T-cell (primary cell): Measurements from ENCODE around the gene CCSER1. TPM values are rescaled to one million over a fixed set of nuclear protein-coding genes. Genes with fewer than 3 reads are reported as not detected.

Source experiments
- ATAC-seq, 4 experiments: fragments of 200-7000 bp in 3 of 4; fragments of 150-1000 bp in 1 of 4; cut with Tn5 transposase; replicated peaks in 1 of 4; 1 replicate in 3 of 4; 2 replicates in 1 of 4; pipeline ENCODE4 v1.10.0; 2021; ENCODE audit warnings: moderate library complexity in 3 of 4, mild to moderate bottlenecking in 2 of 4, moderate number of reproducible peaks in 1 of 4
- CTCF ChIA-PET, 2 donors: fragments of 300-600 bp; sonication (Branson Sonifier 250); formaldehyde crosslinking; loops; one replicate each; lab custom pipeline; 2022; ENCODE audit warnings: antibody characterized with exemption in 2 of 2; lab: Charles Lee
- POLR2A ChIA-PET, 2 donors: fragments of 300-600 bp; sonication (Branson Sonifier 250); formaldehyde crosslinking; loops; one replicate each; lab custom pipeline; 2022; ENCODE audit warnings: antibody characterized with exemption in 2 of 2; lab: Charles Lee
- DNase-seq, 35 experiments: peaks; one replicate each; pipeline versions ENCODE4 v3.0.0 to v3.0.0-alpha.2; 2013 to 2023
- H3K27ac ChIP-seq: one replicate; pipeline ENCODE4 v1.5.1; 2013; ENCODE audit warnings: low read length
- H3K27me3 ChIP-seq, 2 experiments: replicated peaks in 1 of 2; 1 replicate in 1 of 2; 2 replicates in 1 of 2; pipeline versions ENCODE4 v1.6.1 to v1.7.0; 2013; ENCODE audit warnings: low read length in 1 of 2, mixed read lengths in 1 of 2; ENCODE audit not compliant: control insufficient read depth in 2 of 2, insufficient read depth in 2 of 2; ENCODE audit errors: extremely low read depth in 1 of 2
- H3K36me3 ChIP-seq, 2 donors: 1 replicate in 1 of 2; 2 replicates in 1 of 2; pipeline versions ENCODE4 v1.6.1 to v1.7.0; 2013; ENCODE audit warnings: low read length in 1 of 2; ENCODE audit not compliant: control insufficient read depth in 2 of 2, insufficient read depth in 1 of 2; ENCODE audit errors: extremely low read depth in 1 of 2
- H3K4me1 ChIP-seq, 2 experiments: 1 replicate in 1 of 2; 2 replicates in 1 of 2; pipeline versions ENCODE4 v1.6.1 to v1.7.0; 2013; ENCODE audit warnings: low read length in 2 of 2, mixed read lengths in 1 of 2; ENCODE audit not compliant: insufficient read depth in 2 of 2, control insufficient read depth in 1 of 2; ENCODE audit errors: extremely low read depth in 1 of 2
- H3K4me3 ChIP-seq, 2 donors: 1 replicate in 1 of 2; 2 replicates in 1 of 2; pipeline versions ENCODE4 v1.5.1 to v1.7.0; 2013; ENCODE audit warnings: mild to moderate bottlenecking in 2 of 2, low read length in 1 of 2, moderate library complexity in 1 of 2; ENCODE audit not compliant: control insufficient read depth in 1 of 2; ENCODE audit errors: extremely low read depth in 1 of 2
- H3K9me3 ChIP-seq: 2 replicates; pipeline ENCODE4 v1.7.0; 2013
- H3K27ac Mint-ChIP-seq, 2 donors: one replicate each; pipeline ENCODE4 v1.8.0; 2020 to 2021; ENCODE audit warnings: mild to moderate bottlenecking in 2 of 2, mixed read lengths in 2 of 2
- H3K27me3 Mint-ChIP-seq, 2 donors: one replicate each; pipeline ENCODE4 v1.8.0; 2021 to 2022; ENCODE audit warnings: mixed read lengths in 2 of 2
- H3K36me3 Mint-ChIP-seq: one replicate; pipeline ENCODE4 v1.8.0; 2021; ENCODE audit warnings: mixed read lengths
- H3K4me1 Mint-ChIP-seq, 3 donors: one replicate each; pipeline ENCODE4 v1.8.0; 2020 to 2022; ENCODE audit warnings: mixed read lengths in 3 of 3, mild to moderate bottlenecking in 1 of 3
- H3K4me3 Mint-ChIP-seq, 3 donors: one replicate each; pipeline ENCODE4 v1.8.0; 2020 to 2022; ENCODE audit warnings: mild to moderate bottlenecking in 3 of 3, mixed read lengths in 3 of 3, moderate library complexity in 3 of 3
- H3K9me3 Mint-ChIP-seq, 3 donors: one replicate each; pipeline ENCODE4 v1.8.0; 2020 to 2022; ENCODE audit warnings: mixed read lengths in 3 of 3
- WGBS: methylation state at CpG from one replicate; pipeline ENCODE4 v1.1.5; 2013; ENCODE audit warnings: missing lambda C conversion rate; ENCODE audit not compliant: insufficient coverage; 5-methylcytosine and 5-hydroxymethylcytosine counted together
- total RNA-seq, 35 experiments: library from RNA in 6 of 35; stranded (reverse) in 6 of 35; fragments of 120-200 nt in 1 of 35; gene quantifications; one replicate each; pipeline versions ENCODE4 v1.2.1 to v1.2.4 and lab custom pipeline; 2013 to 2026

CCSER1 gene
- total RNA-seq, 5 donors from 2014 or later (not counting 1 experiment from before 2014, with no cell fraction given) = 0.35 to 1.4 (median 0.98) TPM

DNA sequence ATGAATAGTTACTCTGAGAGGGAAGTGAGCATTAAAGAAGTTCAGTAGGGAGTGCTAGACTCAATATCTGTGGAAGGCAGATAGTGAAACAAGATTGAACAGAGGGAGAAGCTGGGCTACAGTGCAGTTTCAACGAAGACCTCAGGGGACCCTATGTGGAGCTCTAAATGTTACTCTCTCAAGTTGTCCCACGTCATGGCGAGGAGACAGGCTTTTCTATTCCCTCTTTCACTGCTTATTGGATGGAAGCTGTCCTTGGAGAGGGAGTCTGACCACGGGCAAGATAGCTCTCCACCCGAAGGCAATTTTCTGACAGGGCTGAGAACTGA is 42.3 kb upstream of the CCSER1 start:
- H3K4me1 Mint-ChIP-seq = no peaks in the 10 kb centered on the region

DNA sequence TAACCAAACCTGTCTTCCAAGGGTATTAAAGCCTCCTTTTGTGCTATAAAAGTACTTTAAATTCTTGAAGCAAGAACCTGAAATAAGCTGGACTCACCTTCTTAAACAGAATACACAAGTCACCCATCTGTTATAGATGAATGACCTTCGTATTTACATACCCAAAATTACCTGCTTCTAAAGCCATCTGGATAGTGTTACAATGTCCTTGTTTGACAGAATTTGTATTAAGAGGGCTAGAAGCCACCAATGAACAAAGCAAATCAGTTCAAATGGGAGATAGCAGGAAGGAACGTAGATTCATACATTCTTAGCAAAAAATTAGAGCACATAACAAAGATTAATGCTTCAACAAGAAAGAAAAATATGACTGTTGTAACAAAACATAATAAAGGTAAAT is 33.7 kb upstream of the CCSER1 start:
- H3K27me3 ChIP-seq = no peaks in the 10 kb centered on the region
- CTCF ChIA-PET = no interaction called here
- no CpG with 5 or more reads among the region's 2 CpGs for WGBS
- H3K27ac ChIP-seq = no peak overlapping the region
- H3K4me1 Mint-ChIP-seq = no peaks in the 10 kb centered on the region
- no peak overlapping the region for H3K4me3 ChIP-seq
- POLR2A ChIA-PET = no interaction called here
- ATAC-seq = no peak
- H3K36me3 ChIP-seq = no peaks in the 10 kb centered on the region
- H3K9me3 ChIP-seq = no peaks in the 10 kb centered on the region
- no peaks in the 10 kb centered on the region for H3K4me1 ChIP-seq
- no peak overlapping the region for H3K27ac Mint-ChIP-seq
- no peaks in the 10 kb centered on the region for H3K36me3 Mint-ChIP-seq
- no peaks in the 10 kb centered on the region for H3K9me3 Mint-ChIP-seq
- DNase-seq = no peak
- H3K4me3 Mint-ChIP-seq = no peak overlapping the region
- peaks cover 3 to 21% of the 10 kb centered on the region in 2 donors for H3K27me3 Mint-ChIP-seq

More for the DNA sequence above, 42.3 kb upstream of the CCSER1 start:
- POLR2A ChIA-PET = no interaction called here
- DNase-seq (no peak), ATAC-seq (no peak)
- Histone ChIP-seq H3K27ac (no peak overlapping the region), H3K9me3 (no peaks in the 10 kb centered on the region), H3K36me3 (no peaks in the 10 kb centered on the region), H3K4me3 (no peak overlapping the region), H3K27me3 (no peaks in the 10 kb centered on the region), H3K4me1 (no peaks in the 10 kb centered on the region)
- H3K27ac Mint-ChIP-seq = no peak overlapping the region
- no peaks in the 10 kb centered on the region for H3K9me3 Mint-ChIP-seq
- WGBS = 88% methylated on average over 2 of the region's 5 CpGs
- no peaks in the 10 kb centered on the region for H3K36me3 Mint-ChIP-seq
- peaks cover 0 to 4% of the 10 kb centered on the region in 2 donors for H3K27me3 Mint-ChIP-seq
- H3K4me3 Mint-ChIP-seq = no peak overlapping the region
- CTCF ChIA-PET = no interaction called here

DNA sequence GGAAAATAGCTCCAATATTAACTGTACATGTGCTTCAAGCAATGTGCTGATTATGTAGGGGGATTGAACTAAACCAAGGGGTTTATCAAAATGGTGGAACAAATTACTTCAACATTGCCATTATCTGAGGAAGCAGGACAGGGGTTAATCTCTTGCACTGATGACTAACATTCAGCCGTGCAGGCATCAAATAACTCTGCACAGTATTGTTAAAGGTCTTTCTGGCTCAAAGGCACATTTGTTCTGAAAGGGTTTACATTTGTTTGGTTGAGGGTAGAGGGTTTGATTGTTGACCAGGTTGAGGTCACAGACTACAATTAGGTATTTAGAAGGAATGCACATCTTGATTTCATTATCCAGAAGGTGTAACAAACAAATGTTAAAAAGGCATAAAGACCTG is 32.2 kb upstream of the CCSER1 start:
- Mint-ChIP-seq H3K36me3 (no peaks in the 10 kb centered on the region), H3K27ac (no peak overlapping the region), H3K9me3 (peaks cover 0 to 4% (median 0%) of the 10 kb centered on the region in 3 donors), H3K4me3 (no peak overlapping the region), H3K27me3 (peaks cover 3 to 22% of the 10 kb centered on the region in 2 donors), H3K4me1 (no peaks in the 10 kb centered on the region)
- no peaks in the 10 kb centered on the region for H3K9me3 ChIP-seq
- H3K27me3 ChIP-seq = no peaks in the 10 kb centered on the region
- no peak for DNase-seq
- 80% methylated on average over 1 of the region's 1 CpG for WGBS
- no peaks in the 10 kb centered on the region for H3K36me3 ChIP-seq
- ChIA-PET CTCF (no interaction called here), POLR2A (no interaction called here)
- H3K4me3 ChIP-seq = no peak overlapping the region
- H3K4me1 ChIP-seq = no peaks in the 10 kb centered on the region
- no peak for ATAC-seq
- no peak overlapping the region for H3K27ac ChIP-seq

DNA sequence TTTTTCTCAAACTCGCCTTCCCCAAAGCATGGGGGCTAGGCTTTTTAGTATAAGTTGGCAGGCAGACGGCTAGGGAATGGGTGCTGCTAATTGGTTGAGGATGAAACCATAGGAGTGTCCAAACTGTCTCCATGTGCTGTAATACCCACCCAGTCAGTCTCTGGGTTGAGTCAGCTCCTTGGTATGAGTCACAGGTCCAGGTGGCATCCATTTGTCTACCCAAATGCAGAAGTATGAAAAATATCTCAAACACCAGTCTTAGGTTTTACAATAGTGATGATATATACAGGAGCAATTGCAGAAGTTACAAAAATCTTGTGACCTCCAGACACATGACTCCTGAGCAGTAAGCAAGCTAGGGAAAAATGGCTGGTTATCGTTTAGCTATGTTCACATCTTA is 27.4 kb upstream of the CCSER1 start:
- ChIA-PET CTCF (no interaction called here), POLR2A (no interaction called here)
- WGBS = 50% methylated on average over 2 of the region's 3 CpGs
- Histone ChIP-seq H3K36me3 (no peaks in the 10 kb centered on the region), H3K4me3 (no peak overlapping the region), H3K4me1 (no peaks in the 10 kb centered on the region), H3K27ac (no peak overlapping the region), H3K27me3 (no peaks in the 10 kb centered on the region), H3K9me3 (no peaks in the 10 kb centered on the region)
- Mint-ChIP-seq H3K9me3 (peaks cover 0 to 4% (median 0%) of the 10 kb centered on the region in 3 donors), H3K4me3 (no peak overlapping the region), H3K27ac (no peak overlapping the region), H3K4me1 (no peaks in the 10 kb centered on the region), H3K36me3 (no peaks in the 10 kb centered on the region), H3K27me3 (peaks cover 3 to 10% of the 10 kb centered on the region in 2 donors)
- ATAC-seq = no peak
- peak in 1 of 35 experiments; percentile 9 for DNase-seq

DNA sequence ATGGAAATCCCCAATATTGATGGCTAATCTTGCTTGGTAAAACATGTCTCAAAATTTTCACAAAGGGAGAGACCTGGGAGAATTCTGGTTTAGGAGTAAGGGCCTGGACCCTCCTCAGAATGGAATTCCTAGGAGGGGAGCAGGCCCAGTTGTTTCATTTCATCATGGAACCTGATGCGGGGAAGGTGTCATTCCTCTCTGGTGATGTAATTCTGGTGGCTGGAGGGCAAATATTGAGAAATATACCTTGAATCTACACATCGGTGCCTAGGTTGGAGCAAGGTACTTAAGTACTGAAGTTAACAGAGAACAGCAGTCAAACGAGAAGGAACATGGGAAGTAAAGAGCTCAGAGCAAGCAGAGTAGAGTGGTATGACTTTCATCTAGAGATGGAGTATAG is 23.2 kb upstream of the CCSER1 start:
- H3K27me3 Mint-ChIP-seq = peaks cover 2 to 7% of the 10 kb centered on the region in 2 donors
- Histone ChIP-seq H3K36me3 (no peaks in the 10 kb centered on the region), H3K27me3 (no peaks in the 10 kb centered on the region), H3K4me3 (no peak overlapping the region), H3K27ac (no peak overlapping the region), H3K4me1 (no peaks in the 10 kb centered on the region), H3K9me3 (no peaks in the 10 kb centered on the region)
- ChIA-PET POLR2A (no interaction called here), CTCF (interaction anchor here in 1 of 2 donors (0.5 kb wide), 1 partner anchor 1493 kb away, joined by 3 read pairs; no protein-coding TSS in a partner anchor)
- no peaks in the 10 kb centered on the region for H3K4me1 Mint-ChIP-seq
- peaks cover 0 to 4% (median 0%) of the 10 kb centered on the region in 3 donors for H3K9me3 Mint-ChIP-seq
- no peaks in the 10 kb centered on the region for H3K36me3 Mint-ChIP-seq
- no peak for DNase-seq
- no peak overlapping the region for H3K27ac Mint-ChIP-seq
- ATAC-seq = no peak
- no peak overlapping the region for H3K4me3 Mint-ChIP-seq
- 75% methylated on average over 3 of the region's 3 CpGs for WGBS

DNA sequence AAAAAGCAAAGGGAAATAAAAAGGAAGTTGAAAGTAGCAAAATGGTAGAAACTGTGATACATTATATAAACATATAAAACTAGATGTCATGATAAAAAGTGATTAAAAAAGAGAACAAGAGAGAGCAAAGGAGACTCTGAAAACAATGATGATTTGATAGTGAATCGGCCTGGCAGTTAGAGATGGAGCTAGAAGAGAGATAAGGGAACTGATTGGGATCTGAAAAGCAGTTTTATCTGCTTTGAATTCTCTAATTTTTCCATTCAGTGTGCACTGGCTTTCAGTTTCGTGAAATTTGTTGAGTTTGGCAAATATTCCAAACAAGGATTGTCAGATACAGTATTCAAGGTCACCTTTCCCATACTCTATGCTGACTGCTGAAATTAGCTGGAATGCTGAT is 21.9 kb upstream of the CCSER1 start:
- H3K4me3 ChIP-seq = no peak overlapping the region
- no peaks in the 10 kb centered on the region for H3K9me3 ChIP-seq
- H3K36me3 Mint-ChIP-seq = no peaks in the 10 kb centered on the region
- peaks cover 3 to 4% of the 10 kb centered on the region in 2 donors for H3K27me3 Mint-ChIP-seq
- H3K36me3 ChIP-seq = no peaks in the 10 kb centered on the region
- ATAC-seq (no peak), DNase-seq (no peak)
- no peaks in the 10 kb centered on the region for H3K4me1 Mint-ChIP-seq
- H3K4me1 ChIP-seq = no peaks in the 10 kb centered on the region
- H3K27me3 ChIP-seq = no peaks in the 10 kb centered on the region
- ChIA-PET CTCF (no interaction called here), POLR2A (no interaction called here)
- no CpG with 5 or more reads among the region's 2 CpGs for WGBS
- H3K27ac ChIP-seq = no peak overlapping the region
- H3K27ac Mint-ChIP-seq = no peak overlapping the region
- no peak overlapping the region for H3K4me3 Mint-ChIP-seq
- H3K9me3 Mint-ChIP-seq = no peaks in the 10 kb centered on the region

DNA sequence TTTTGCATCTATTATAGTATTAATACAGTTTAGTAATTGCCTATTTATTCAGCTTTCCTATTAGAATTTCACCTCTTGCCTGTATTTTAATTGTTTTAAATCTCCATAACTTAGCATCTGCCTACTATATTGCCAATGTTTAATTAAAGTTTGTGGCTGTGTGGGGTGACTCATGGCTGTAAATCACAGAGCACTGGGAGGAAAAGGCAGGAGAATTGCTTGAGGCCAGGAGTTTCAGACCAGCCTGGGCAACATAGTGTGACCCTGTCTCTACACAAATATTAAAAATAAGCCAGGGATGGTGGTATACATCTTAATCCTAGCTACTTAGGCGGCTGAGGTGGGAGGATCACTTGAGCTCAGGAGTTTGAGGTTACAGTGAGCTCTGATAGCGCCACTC is 14.5 kb upstream of the CCSER1 start:
- no peaks in the 10 kb centered on the region for H3K36me3 ChIP-seq
- ATAC-seq (no peak), DNase-seq (no peak)
- peaks cover 3 to 7% of the 10 kb centered on the region in 2 donors for H3K27me3 Mint-ChIP-seq
- H3K36me3 Mint-ChIP-seq = no peaks in the 10 kb centered on the region
- no CpG with 5 or more reads among the region's 2 CpGs for WGBS
- H3K9me3 ChIP-seq = no peaks in the 10 kb centered on the region
- no peaks in the 10 kb centered on the region for H3K27me3 ChIP-seq
- H3K4me3 Mint-ChIP-seq = no peak overlapping the region
- H3K4me1 Mint-ChIP-seq = no peaks in the 10 kb centered on the region
- H3K4me1 ChIP-seq = no peaks in the 10 kb centered on the region
- no peak overlapping the region for H3K4me3 ChIP-seq
- no peak overlapping the region for H3K27ac Mint-ChIP-seq
- H3K27ac ChIP-seq = no peak overlapping the region
- CTCF ChIA-PET = no interaction called here
- no peaks in the 10 kb centered on the region for H3K9me3 Mint-ChIP-seq
- POLR2A ChIA-PET = no interaction called here
